ENCODE measurements around the gene RBFOX2.

Gene RBFOX2

DNA sequence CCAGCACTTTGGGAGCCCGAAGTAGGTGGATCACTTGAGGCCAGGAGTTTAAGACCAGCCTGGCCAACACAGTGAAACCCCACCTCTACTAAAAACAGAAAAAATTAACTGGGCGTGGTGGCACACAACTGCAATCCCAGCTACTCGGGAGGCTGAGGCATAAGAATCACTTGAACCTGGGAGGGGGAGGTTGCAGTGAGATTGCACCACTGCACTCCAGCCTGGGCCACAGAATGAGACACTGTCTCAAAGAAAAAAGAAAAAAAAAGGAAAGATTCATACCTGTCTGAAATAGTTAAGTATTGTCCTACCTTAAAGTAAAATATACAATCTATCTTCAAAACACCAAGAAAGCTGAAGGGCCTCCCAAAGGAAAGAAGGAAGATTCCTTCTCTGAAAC, 20.1 kb downstream of the RBFOX2 start:
- Histone ChIP-seq H3K27ac (ENCODE audit: low read depth, low read length, poor library complexity, severe bottlenecking) (peak overlapping the region; percentile 45), H4K20me1 (ENCODE audit: insufficient read depth, low read length) (no peaks in the 10 kb centered on the region), H3K9me2 (ENCODE audit: low read depth, low read length) (no peaks in the 10 kb centered on the region), H3K9ac (ENCODE audit: low read length) (peak overlapping the region; percentile 9; the same call in 1 of the 2 replicates), H3K27me3 (ENCODE audit: insufficient read depth, low read length) (no peaks in the 10 kb centered on the region), H3K4me2 (ENCODE audit: low read length) (peak overlapping the region; percentile 33; the same call in 1 of the 2 replicates), H3K9me3 (ENCODE audit: low read length) (no peaks in the 10 kb centered on the region), H3F3A (ENCODE audit: insufficient read depth, low read length) (no peaks in the 10 kb centered on the region), H3K79me2 (ENCODE audit: insufficient read depth, low read length) (peaks cover 13% of the 10 kb centered on the region), H2AFZ (ENCODE audit: low read length) (no peak overlapping the region), H3K36me3 (ENCODE audit: insufficient read depth, low read length) (0 out of 2 replicates have a peak, but pooled peaks cover 3% of the 10 kb centered on the region), H3K4me1 (ENCODE audit: insufficient read depth, low read length, severe bottlenecking) (peaks cover 58% of the 10 kb centered on the region), H3K4me3 (ENCODE audit: low read depth, low read length, poor library complexity, severe bottlenecking) (no peak overlapping the region)
- TF ChIP-seq, protein P1, sequence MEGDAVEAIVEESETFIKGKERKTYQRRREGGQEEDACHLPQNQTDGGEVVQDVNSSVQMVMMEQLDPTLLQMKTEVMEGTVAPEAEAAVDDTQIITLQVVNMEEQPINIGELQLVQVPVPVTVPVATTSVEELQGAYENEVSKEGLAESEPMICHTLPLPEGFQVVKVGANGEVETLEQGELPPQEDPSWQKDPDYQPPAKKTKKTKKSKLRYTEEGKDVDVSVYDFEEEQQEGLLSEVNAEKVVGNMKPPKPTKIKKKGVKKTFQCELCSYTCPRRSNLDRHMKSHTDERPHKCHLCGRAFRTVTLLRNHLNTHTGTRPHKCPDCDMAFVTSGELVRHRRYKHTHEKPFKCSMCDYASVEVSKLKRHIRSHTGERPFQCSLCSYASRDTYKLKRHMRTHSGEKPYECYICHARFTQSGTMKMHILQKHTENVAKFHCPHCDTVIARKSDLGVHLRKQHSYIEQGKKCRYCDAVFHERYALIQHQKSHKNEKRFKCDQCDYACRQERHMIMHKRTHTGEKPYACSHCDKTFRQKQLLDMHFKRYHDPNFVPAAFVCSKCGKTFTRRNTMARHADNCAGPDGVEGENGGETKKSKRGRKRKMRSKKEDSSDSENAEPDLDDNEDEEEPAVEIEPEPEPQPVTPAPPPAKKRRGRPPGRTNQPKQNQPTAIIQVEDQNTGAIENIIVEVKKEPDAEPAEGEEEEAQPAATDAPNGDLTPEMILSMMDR (IDR thresholded peaks at IDR 0.05; ENCODE audit: low read length), result no peak
- TF ChIP-seq EZH2 (IDR thresholded peaks at IDR 0.05; ENCODE audit: borderline replicate concordance, low read length), result no peak

DNA sequence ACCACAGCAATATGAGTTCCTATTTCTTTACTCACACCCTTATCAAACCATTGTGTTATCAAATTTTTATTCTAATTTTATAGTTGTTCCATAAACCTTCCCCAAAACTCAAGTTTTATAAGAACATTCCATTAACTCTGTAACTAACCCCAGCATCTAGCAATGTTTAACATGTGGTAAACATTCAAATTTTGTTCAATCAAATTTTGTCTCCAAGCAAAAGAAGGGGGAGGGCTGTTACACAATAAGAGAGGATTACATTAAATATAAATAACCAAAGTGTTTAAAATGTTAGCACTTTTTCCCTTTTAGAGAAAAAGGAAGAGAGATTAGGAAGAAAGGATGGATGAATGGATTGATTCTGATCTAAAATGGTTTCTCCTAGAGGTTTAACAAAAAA, 20.5 kb downstream of the RBFOX2 start:
- Histone ChIP-seq H3K36me3 (ENCODE audit: insufficient read depth, low read length) (0 out of 2 replicates have a peak, but pooled peaks cover 3% of the 10 kb centered on the region), H3F3A (ENCODE audit: insufficient read depth, low read length) (no peaks in the 10 kb centered on the region), H3K4me2 (ENCODE audit: low read length) (no peak overlapping the region), H3K4me1 (ENCODE audit: insufficient read depth, low read length, severe bottlenecking) (peaks cover 53% of the 10 kb centered on the region), H3K9me2 (ENCODE audit: low read depth, low read length) (no peaks in the 10 kb centered on the region), H3K9me3 (ENCODE audit: low read length) (no peaks in the 10 kb centered on the region), H3K9ac (ENCODE audit: low read length) (no peak overlapping the region; the same call in 1 of the 2 replicates), H4K20me1 (ENCODE audit: insufficient read depth, low read length) (no peaks in the 10 kb centered on the region), H2AFZ (ENCODE audit: low read length) (no peak overlapping the region), H3K27ac (ENCODE audit: low read depth, low read length, poor library complexity, severe bottlenecking) (peak overlapping the region; percentile 45), H3K27me3 (ENCODE audit: insufficient read depth, low read length) (no peaks in the 10 kb centered on the region), H3K4me3 (ENCODE audit: low read depth, low read length, poor library complexity, severe bottlenecking) (no peak overlapping the region), H3K79me2 (ENCODE audit: insufficient read depth, low read length) (peaks cover 11% of the 10 kb centered on the region)
- TF ChIP-seq, protein P1 (IDR thresholded peaks at IDR 0.05; ENCODE audit: low read length), result no peak
- TF ChIP-seq EZH2 (IDR thresholded peaks at IDR 0.05; ENCODE audit: borderline replicate concordance, low read length), result no peak

DNA sequence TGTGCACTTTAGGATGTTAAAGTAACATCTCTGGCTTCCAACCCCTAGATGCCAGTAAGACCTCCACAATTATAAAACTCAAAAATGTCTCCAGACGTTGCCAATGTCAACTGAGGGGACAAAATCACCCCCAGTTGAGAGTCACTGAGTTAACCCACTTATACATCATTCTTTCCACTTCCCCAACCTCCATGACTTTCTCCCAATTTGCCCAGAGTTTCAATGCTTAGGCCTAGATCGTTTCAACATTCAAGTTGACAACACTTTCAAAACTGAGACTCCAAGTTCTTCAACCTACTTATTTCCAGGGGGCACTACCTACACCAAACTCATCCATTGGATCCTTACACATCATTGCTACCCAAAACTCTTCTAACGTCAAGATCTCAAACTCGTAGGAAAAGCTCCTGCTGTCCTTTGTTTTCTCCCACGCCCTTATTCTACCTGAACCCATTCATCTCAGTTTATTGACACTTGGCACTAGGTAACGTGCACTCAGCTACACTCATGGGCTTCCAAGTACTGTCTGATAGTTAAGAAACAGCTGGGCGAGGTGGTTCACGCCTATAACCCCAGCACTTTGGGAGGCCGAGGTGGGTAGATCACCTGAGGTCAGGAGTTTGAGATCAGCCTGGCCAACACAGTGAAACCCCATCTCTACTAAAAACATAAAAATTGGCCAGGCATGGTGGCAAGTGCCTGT, 24.5 kb downstream of the RBFOX2 start:
- H3F3A ChIP-seq (ENCODE audit: insufficient read depth, low read length), result no peaks in the 10 kb centered on the region
- H3K36me3 ChIP-seq (ENCODE audit: insufficient read depth, low read length), result 0 out of 2 replicates have a peak, but pooled peaks cover 3% of the 10 kb centered on the region
- H3K9ac ChIP-seq (ENCODE audit: low read length), result no peak overlapping the region
- peaks cover 11% of the 10 kb centered on the region for H3K79me2 ChIP-seq (ENCODE audit: insufficient read depth, low read length)
- no peaks in the 10 kb centered on the region for H4K20me1 ChIP-seq (ENCODE audit: insufficient read depth, low read length)
- no peaks in the 10 kb centered on the region for H3K9me2 ChIP-seq (ENCODE audit: low read depth, low read length)
- no peak overlapping the region for H3K27ac ChIP-seq (ENCODE audit: low read depth, low read length, poor library complexity, severe bottlenecking)
- no peak overlapping the region for H3K4me2 ChIP-seq (ENCODE audit: low read length)
- H2AFZ ChIP-seq (ENCODE audit: low read length), result no peak overlapping the region
- peaks cover 25% of the 10 kb centered on the region for H3K4me1 ChIP-seq (ENCODE audit: insufficient read depth, low read length, severe bottlenecking)
- no peaks in the 10 kb centered on the region for H3K9me3 ChIP-seq (ENCODE audit: low read length)
- TF ChIP-seq, protein P1 (IDR thresholded peaks at IDR 0.05; ENCODE audit: low read length), result no peak
- TF ChIP-seq EZH2 (IDR thresholded peaks at IDR 0.05; ENCODE audit: borderline replicate concordance, low read length), result no peak
- H3K27me3 ChIP-seq (ENCODE audit: insufficient read depth, low read length), result no peaks in the 10 kb centered on the region
- H3K4me3 ChIP-seq (ENCODE audit: low read depth, low read length, poor library complexity, severe bottlenecking), result no peak overlapping the region

Measured in OCI-LY1 (cell line).